IMR-90 (cell line): ENCODE results near the gene PITPNC1. TPM values are rescaled to one million over a fixed set of nuclear protein-coding genes. Genes with fewer than 3 reads are reported as not detected.

ENCODE experiments used
- ATAC-seq: fragments of 200-7000 bp; cut with Tn5 transposase; 2 replicates; pipeline ENCODE4 v1.9.1; 2020; ENCODE audit warnings: low read depth, mild to moderate bottlenecking, moderate library complexity
- BruUV-seq: library from RNA; stranded (reverse); fragments of 400-500 nt; replicated peaks from 2 replicates; lab custom pipeline; 2021; lab: Mats Ljungman, UMichigan
- CTCF ChIA-PET: fragments of 300-600 bp; formaldehyde crosslinking; extraction: SDS; loops from one replicate; lab custom pipeline; 2021; ENCODE audit warnings: antibody characterized with exemption; lab: Yijun Ruan, JAX
- POLR2A ChIA-PET: fragments of 300-600 bp; sonication (Branson Sonifier 250); formaldehyde crosslinking; loops from one replicate; lab custom pipeline; 2022; ENCODE audit warnings: antibody characterized with exemption; ENCODE audit not compliant: unreplicated experiment; lab: Charles Lee
- DNase-seq: peaks from one replicate; pipeline ENCODE4 v3.0.0; 2013
- H2AFZ ChIP-seq: replicated peaks from 2 replicates; pipeline ENCODE3; 2013; ENCODE audit warnings: low read length, mild to moderate bottlenecking; ENCODE audit not compliant: poor library complexity
- H2AK5ac ChIP-seq: 2 replicates; pipeline ENCODE4 v1.6.1; 2013; ENCODE audit warnings: low read depth, low read length, inconsistent platforms
- H2AK9ac ChIP-seq: replicated peaks from 2 replicates; pipeline ENCODE3; 2013; ENCODE audit warnings: mild to moderate bottlenecking, low read depth, low read length, moderate library complexity; ENCODE audit not compliant: poor library complexity
- H2BK120ac ChIP-seq: 2 replicates; pipeline ENCODE4 v1.6.1; 2013; ENCODE audit warnings: low read depth, low read length, inconsistent platforms
- H2BK15ac ChIP-seq: 3 replicates; pipeline ENCODE4 v1.6.1; 2013; ENCODE audit warnings: low read depth, low read length, inconsistent platforms
- H2BK20ac ChIP-seq: 2 replicates; pipeline ENCODE4 v1.6.1; 2013; ENCODE audit warnings: low read depth, mild to moderate bottlenecking, inconsistent platforms, low read length, moderate library complexity
- H2BK5ac ChIP-seq: 2 replicates; pipeline ENCODE4 v1.6.1; 2013; ENCODE audit warnings: mild to moderate bottlenecking, low read depth, low read length, inconsistent platforms; ENCODE audit not compliant: poor library complexity, severe bottlenecking
- H3K14ac ChIP-seq: replicated peaks from 2 replicates; pipeline ENCODE4 v1.6.1; 2013; ENCODE audit warnings: low read depth, low read length, inconsistent platforms
- H3K18ac ChIP-seq: 2 replicates; pipeline ENCODE4 v1.6.1; 2013; ENCODE audit warnings: low read depth, low read length, control low read depth
- H3K23ac ChIP-seq: 2 replicates; pipeline ENCODE4 v1.6.1; 2013; ENCODE audit warnings: low read depth, low read length, inconsistent platforms
- H3K27ac ChIP-seq: 2 replicates; pipeline ENCODE4 v1.5.1; 2013; ENCODE audit warnings: mild to moderate bottlenecking, control low read depth, low read length; ENCODE audit not compliant: insufficient read depth
- H3K27me3 ChIP-seq: 2 replicates; pipeline ENCODE4 v1.6.1; 2013; ENCODE audit warnings: low read length; ENCODE audit not compliant: control insufficient read depth, insufficient read depth
- H3K36me3 ChIP-seq: 2 replicates; pipeline ENCODE4 v1.6.1; 2013; ENCODE audit warnings: low read length, mixed read lengths; ENCODE audit not compliant: control insufficient read depth, insufficient read depth
- H3K4ac ChIP-seq: 2 replicates; pipeline ENCODE4 v1.6.1; 2013; ENCODE audit warnings: low read depth, low read length, inconsistent platforms
- H3K4me1 ChIP-seq: 2 replicates; pipeline ENCODE4 v1.6.1; 2013; ENCODE audit warnings: low read length, mixed read lengths; ENCODE audit not compliant: control insufficient read depth, insufficient read depth
- H3K4me2 ChIP-seq: 2 replicates; pipeline ENCODE4 v1.6.1; 2013; ENCODE audit warnings: low read depth, mild to moderate bottlenecking, control low read depth, low read length, moderate library complexity
- H3K4me3 ChIP-seq: 2 replicates; pipeline ENCODE4 v1.5.1; 2013; ENCODE audit warnings: low read depth, mild to moderate bottlenecking, control low read depth, low read length, moderate library complexity; ENCODE audit not compliant: insufficient read depth
- H3K56ac ChIP-seq: 2 replicates; pipeline ENCODE4 v1.6.1; 2013; ENCODE audit warnings: low read length, inconsistent platforms; ENCODE audit not compliant: insufficient read depth; ENCODE audit errors: extremely low read depth
- H3K79me1 ChIP-seq, 2 experiments: 2 replicates each; pipeline ENCODE4 v1.6.1; 2013; ENCODE audit warnings: low read length in 2 of 2, inconsistent platforms in 1 of 2, low read depth in 1 of 2
- H3K9ac ChIP-seq: 2 replicates; pipeline ENCODE4 v1.6.1; 2013; ENCODE audit warnings: low read depth, low read length, control low read depth
- H3K9me1 ChIP-seq: 2 replicates; pipeline ENCODE4 v1.6.1; 2013; ENCODE audit warnings: low read length, inconsistent platforms; ENCODE audit not compliant: insufficient read depth
- H3K9me3 ChIP-seq: 2 replicates; pipeline ENCODE4 v1.6.1; 2013; ENCODE audit warnings: low read length; ENCODE audit not compliant: control insufficient read depth, insufficient read depth
- H4K20me1 ChIP-seq: 2 replicates; pipeline ENCODE4 v1.6.1; 2013; ENCODE audit warnings: low read length, inconsistent platforms; ENCODE audit not compliant: insufficient read depth
- H4K5ac ChIP-seq: 2 replicates; pipeline ENCODE4 v1.6.1; 2013; ENCODE audit warnings: mild to moderate bottlenecking, low read depth, low read length, control low read depth
- H4K8ac ChIP-seq, 2 experiments: 2 replicates each; pipeline ENCODE4 v1.6.1; 2013; ENCODE audit warnings: low read depth in 2 of 2, low read length in 2 of 2, control low read depth in 1 of 2, inconsistent platforms in 1 of 2
- H4K91ac ChIP-seq: 2 replicates; pipeline ENCODE4 v1.6.1; 2013; ENCODE audit warnings: low read depth, low read length, inconsistent platforms; ENCODE audit not compliant: insufficient read depth
- CHD1 ChIP-seq: IDR thresholded peaks from 2 replicates; pipeline ENCODE4 v1.6.1; 2012; ENCODE audit warnings: low read depth, low read length, improper control_type of control experiment
- FOS ChIP-seq: fragments of 150-350 bp; IDR thresholded peaks from 2 replicates; pipeline ENCODE4 v1.6.1; 2016; ENCODE audit warnings: low read depth, low read length
- MAFK ChIP-seq: IDR thresholded peaks from 2 replicates; pipeline ENCODE4 v1.6.1; 2012; ENCODE audit warnings: low read depth, low read length, improper control_type of control experiment
- MAZ ChIP-seq: IDR thresholded peaks from 2 replicates; pipeline ENCODE4 v1.6.1; 2012; ENCODE audit warnings: low read depth, mild to moderate bottlenecking, low read length, improper control_type of control experiment, moderate library complexity, borderline replicate concordance
- MXI1 ChIP-seq: IDR thresholded peaks from 2 replicates; pipeline ENCODE4 v1.6.1; 2012; ENCODE audit warnings: low read depth, mild to moderate bottlenecking, low read length, moderate library complexity, borderline replicate concordance
- POLR2A ChIP-seq: IDR thresholded peaks from 2 replicates; pipeline ENCODE4 v1.6.1; 2012; ENCODE audit warnings: mild to moderate bottlenecking, low read depth, low read length
- RCOR1 ChIP-seq: IDR thresholded peaks from 2 replicates; pipeline ENCODE4 v1.6.1; 2012; ENCODE audit warnings: mild to moderate bottlenecking, low read length, improper control_type of control experiment; ENCODE audit not compliant: insufficient replicate concordance
- RFX5 ChIP-seq: IDR thresholded peaks from 2 replicates; pipeline ENCODE4 v1.8.0; 2012; ENCODE audit warnings: low read depth, mild to moderate bottlenecking, low read length, moderate library complexity
- WGBS, 2 experiments: methylation state at CpG; one replicate each; pipeline versions ENCODE4 v1.1.5 to v1.1.7; 2013; ENCODE audit warnings: missing lambda C conversion rate in 2 of 2; ENCODE audit not compliant: insufficient read length in 1 of 2; ENCODE audit errors: extremely low coverage in 2 of 2; 5-methylcytosine and 5-hydroxymethylcytosine counted together
- dilution Hi-C: fragments of 300-500 bp; cut with HindIII; formaldehyde crosslinking; loops from one replicate; pipeline ENCODE4 v1.14.3; 2018; ENCODE audit warnings: low sequenced_read_pairs; ENCODE audit not compliant: unreplicated experiment
- in situ Hi-C: fragments of 300-500 bp; cut with MboI; formaldehyde crosslinking; loops from 3 replicates; pipeline ENCODE4 v1.14.3; 2019; ENCODE audit warnings: low sequenced_read_pairs, inconsistent platforms, mixed read lengths
- intact Hi-C: fragments of 100-400 bp; cut with micrococcal nuclease; formaldehyde crosslinking; loops from 2 replicates; pipeline ENCODE4 v1.10.0; 2022
- polyA plus RNA-seq, 3 experiments: library from polyadenylated mRNA; depleted of rRNA; stranded (reverse); fragments of >200 nt; gene quantifications; 2 replicates each; pipeline ENCODE4 v1.2.3, GENCODE V29; 2012; ENCODE audit warnings: low replicate concordance in 1 of 3
- total RNA-seq: library from RNA; depleted of rRNA; stranded (reverse); fragments of >200 nt; gene quantifications from 2 replicates; pipeline ENCODE4 v1.2.3, GENCODE V29; 2012

Gene PITPNC1
- total and polyA plus RNA-seq, 2 of the 4 experiments (the other 2 are of a cell fraction) = 4.1 TPM

DNA sequence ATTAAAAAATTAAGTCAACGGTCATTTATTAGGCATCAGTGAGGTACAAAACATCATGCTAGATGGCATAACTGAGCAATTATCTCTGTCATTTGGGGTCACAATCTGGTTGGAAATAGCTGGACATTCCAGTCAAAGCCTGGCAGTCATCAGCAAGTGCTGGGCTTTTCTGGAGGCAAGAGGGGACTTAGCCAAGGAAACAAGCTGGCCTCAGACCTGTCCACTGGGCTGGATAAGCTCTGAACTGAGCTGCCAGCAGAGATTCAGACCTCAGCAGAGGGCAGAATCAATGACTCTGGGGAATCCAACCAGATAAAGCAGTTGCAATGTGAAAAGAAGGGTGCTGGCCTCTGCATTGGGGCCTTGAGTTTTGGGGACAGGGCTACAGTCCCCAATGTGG, 178.8 kb downstream of the PITPNC1 start:
- Histone ChIP-seq H3K14ac (no peak overlapping the region), H4K91ac (no peak overlapping the region), H2BK5ac (no peak overlapping the region), H3K18ac (no peak overlapping the region), H2AK5ac (no peak overlapping the region), H3K4ac (no peak overlapping the region), H2BK20ac (no peak overlapping the region), H3K27ac (no peak overlapping the region), H2BK15ac (no peak overlapping the region), H4K8ac (no peak overlapping the region), H3K9ac (no peak overlapping the region), H3K4me1 (no peaks in the 10 kb centered on the region; the same call in 1 of the 2 replicates), H3K4me2 (no peak overlapping the region), H4K5ac (no peak overlapping the region), H3K79me1 (no peaks in the 10 kb centered on the region; a peak in 2 of 4 replicates), H2BK120ac (no peak overlapping the region), H3K27me3 (no peaks in the 10 kb centered on the region), H4K20me1 (no peaks in the 10 kb centered on the region), H3K23ac (no peak overlapping the region), H3K4me3 (no peak overlapping the region), H3K56ac (no peak overlapping the region), H3K9me1 (no peaks in the 10 kb centered on the region), H3K9me3 (no peaks in the 10 kb centered on the region), H2AK9ac (no peak overlapping the region), H3K36me3 (no peaks in the 10 kb centered on the region), H2AFZ (no peak overlapping the region)
- BruUV-seq = no TSS peak
- in situ Hi-C loops (no loop called here), intact Hi-C loops (no loop called here), dilution Hi-C loops (no loop called here)
- ChIA-PET POLR2A (no interaction called here), CTCF (no interaction called here)
- ATAC-seq = no peak
- TF ChIP-seq RFX5 = no peak
- no peak for TF ChIP-seq MAFK
- TF ChIP-seq MAZ = no peak
- no peak for TF ChIP-seq CHD1
- TF ChIP-seq MXI1 = no peak
- TF ChIP-seq FOS = no peak
- TF ChIP-seq RCOR1 = no peak
- no peak for TF ChIP-seq POLR2A
- no CpG with 5 or more reads among the region's 1 CpG for WGBS, 2 experiments
- no peak for DNase-seq
